CD14-positive monocyte (primary cell): ENCODE measurements around the gene ZNF888. TPM values are rescaled to one million over a fixed set of nuclear protein-coding genes. Genes with fewer than 3 reads are reported as not detected.
A peak's percentile ranks its signal among the peaks of the same experiment; 100 is the strongest.
"Not testable (repeated sequence)": the region's sequence is repeated elsewhere in the genome, so short reads cannot be mapped to it uniquely, and the experiment has no call there.

Experiments used
- DNase-seq, 3 donors: peaks; one replicate each; pipeline ENCODE4 v3.0.0-alpha.2; 2011 to 2022
- H2AFZ ChIP-seq: 2 replicates; pipeline ENCODE4 v1.6.0; 2012; ENCODE audit warnings: mild to moderate bottlenecking, low read depth, low read length, inconsistent platforms; ENCODE audit not compliant: insufficient read depth, poor library complexity, severe bottlenecking
- H3K27ac ChIP-seq, 2 donors: 1 replicate in 1 of 2; 2 replicates in 1 of 2; pipeline ENCODE4 v1.5.1; 2012 to 2013; ENCODE audit warnings: low read length in 2 of 2, control low read depth in 1 of 2, inconsistent platforms in 1 of 2, low read depth in 1 of 2, mild to moderate bottlenecking in 1 of 2
- H3K27me3 ChIP-seq, 2 donors: one replicate each; pipeline versions ENCODE4 v1.6.0 to v1.6.1; 2011 to 2013; ENCODE audit warnings: low read length in 2 of 2; ENCODE audit not compliant: control insufficient read depth in 2 of 2, insufficient read depth in 2 of 2
- H3K36me3 ChIP-seq, 2 donors: replicated peaks in 1 of 2; 1 replicate in 1 of 2; 2 replicates in 1 of 2; pipeline versions ENCODE4 v1.5.1 to v1.6.1; 2012 to 2013; ENCODE audit warnings: low read length in 2 of 2, control low read depth in 1 of 2, inconsistent platforms in 1 of 2, mild to moderate bottlenecking in 1 of 2; ENCODE audit not compliant: insufficient read depth in 2 of 2, control insufficient read depth in 1 of 2
- H3K4me1 ChIP-seq, 2 donors: 1 replicate in 1 of 2; 2 replicates in 1 of 2; pipeline versions ENCODE4 v1.5.1 to v1.6.1; 2012 to 2013; ENCODE audit warnings: low read length in 2 of 2, control low read depth in 1 of 2, inconsistent platforms in 1 of 2, mild to moderate bottlenecking in 1 of 2, moderate library complexity in 1 of 2; ENCODE audit not compliant: insufficient read depth in 2 of 2, control insufficient read depth in 1 of 2
- H3K4me2 ChIP-seq: replicated peaks from 2 replicates; pipeline ENCODE3; 2012; ENCODE audit warnings: low read length, moderate library complexity, mild to moderate bottlenecking; ENCODE audit not compliant: poor library complexity, severe bottlenecking; ENCODE audit errors: extremely low read depth
- H3K4me3 ChIP-seq, 3 experiments: fragments of 200-600 bp in 1 of 3; sonication (generic) in 1 of 3; replicated peaks in 1 of 3; 1 replicate in 2 of 3; 2 replicates in 1 of 3; pipeline ENCODE4 v1.5.1; 2011 to 2013; ENCODE audit warnings: low read length in 3 of 3, mild to moderate bottlenecking in 3 of 3, control low read depth in 2 of 3, low read depth in 2 of 3, inconsistent platforms in 1 of 3, moderate library complexity in 1 of 3
- H3K79me2 ChIP-seq: 2 replicates; pipeline ENCODE4 v1.6.0; 2012; ENCODE audit warnings: mild to moderate bottlenecking, control low read depth, inconsistent platforms, low read length, moderate library complexity; ENCODE audit not compliant: insufficient read depth
- H3K9ac ChIP-seq: 2 replicates; pipeline ENCODE4 v1.6.0; 2017; ENCODE audit warnings: low read length, mild to moderate bottlenecking; ENCODE audit not compliant: insufficient read depth, poor library complexity, severe bottlenecking
- H3K9me3 ChIP-seq, 2 donors: replicated peaks in 1 of 2; 1 replicate in 1 of 2; 2 replicates in 1 of 2; pipeline versions ENCODE4 v1.5.1 to v1.6.1; 2012 to 2013; ENCODE audit warnings: low read length in 2 of 2, control low read depth in 1 of 2; ENCODE audit not compliant: control insufficient read depth in 1 of 2, insufficient read depth in 1 of 2
- H4K20me1 ChIP-seq: 2 replicates; pipeline ENCODE4 v1.6.0; 2012; ENCODE audit warnings: mild to moderate bottlenecking, low read length, control low read depth, moderate library complexity; ENCODE audit not compliant: insufficient read depth
- H3K27ac Mint-ChIP-seq, 7 donors: one replicate each; pipeline ENCODE4 v1.8.0; 2020; ENCODE audit warnings: mild to moderate bottlenecking in 7 of 7, mixed read lengths in 7 of 7, moderate library complexity in 6 of 7, inconsistent platforms in 2 of 7
- H3K27me3 Mint-ChIP-seq, 3 donors: one replicate each; pipeline ENCODE4 v1.8.0; 2021 to 2022; ENCODE audit warnings: low read depth in 3 of 3, mild to moderate bottlenecking in 3 of 3, mixed read lengths in 3 of 3, moderate library complexity in 3 of 3, inconsistent platforms in 1 of 3
- H3K36me3 Mint-ChIP-seq, 2 donors: one replicate each; pipeline ENCODE4 v1.8.0; 2020; ENCODE audit warnings: mixed read lengths in 2 of 2, inconsistent platforms in 1 of 2, mild to moderate bottlenecking in 1 of 2
- H3K4me1 Mint-ChIP-seq: one replicate; pipeline ENCODE4 v1.8.0; 2020; ENCODE audit warnings: mild to moderate bottlenecking, mixed read lengths
- H3K4me3 Mint-ChIP-seq, 2 donors: one replicate each; pipeline ENCODE4 v1.8.0; 2020; ENCODE audit warnings: mild to moderate bottlenecking in 2 of 2, mixed read lengths in 2 of 2, moderate library complexity in 1 of 2
- H3K9me3 Mint-ChIP-seq, 7 donors: one replicate each; pipeline ENCODE4 v1.8.0; 2020 to 2022; ENCODE audit warnings: mixed read lengths in 7 of 7, mild to moderate bottlenecking in 6 of 7, moderate library complexity in 6 of 7, inconsistent platforms in 2 of 7
- WGBS: methylation state at CpG from one replicate; pipeline ENCODE4 v1.1.5; 2013; ENCODE audit warnings: missing lambda C conversion rate; ENCODE audit not compliant: insufficient coverage; 5-methylcytosine and 5-hydroxymethylcytosine counted together
- intact Hi-C, 2 donors: fragments of 100-400 bp; cut with micrococcal nuclease; formaldehyde crosslinking; loops; one replicate each; pipeline versions ENCODE4 v1.15.0 to v1.15.1; 2023
- polyA plus RNA-seq, 3 donors: library from polyadenylated mRNA; depleted of rRNA in 1 of 3; unstranded in 2 of 3; stranded (reverse) in 1 of 3; fragments of 300-500 nt in 2 of 3; fragments of >200 nt in 1 of 3; fragmentation: Illumina TruSeq in 2 of 3; gene quantifications; 1 replicate in 2 of 3; 2 replicates in 1 of 3; pipeline ENCODE4 v1.2.3, GENCODE V29; 2012 to 2021
- small RNA-seq: library from RNA; depleted of rRNA; stranded (forward); fragments of <200 nt; gene quantifications from one replicate; pipeline ENCODE3, GENCODE V24; 2012; ENCODE audit warnings: low read depth; ENCODE audit not compliant: insufficient read length

Gene ZNF888
- polyA plus RNA-seq, 3 donors = 0.71 to 1.7 (median 1.4) TPM

DNA sequence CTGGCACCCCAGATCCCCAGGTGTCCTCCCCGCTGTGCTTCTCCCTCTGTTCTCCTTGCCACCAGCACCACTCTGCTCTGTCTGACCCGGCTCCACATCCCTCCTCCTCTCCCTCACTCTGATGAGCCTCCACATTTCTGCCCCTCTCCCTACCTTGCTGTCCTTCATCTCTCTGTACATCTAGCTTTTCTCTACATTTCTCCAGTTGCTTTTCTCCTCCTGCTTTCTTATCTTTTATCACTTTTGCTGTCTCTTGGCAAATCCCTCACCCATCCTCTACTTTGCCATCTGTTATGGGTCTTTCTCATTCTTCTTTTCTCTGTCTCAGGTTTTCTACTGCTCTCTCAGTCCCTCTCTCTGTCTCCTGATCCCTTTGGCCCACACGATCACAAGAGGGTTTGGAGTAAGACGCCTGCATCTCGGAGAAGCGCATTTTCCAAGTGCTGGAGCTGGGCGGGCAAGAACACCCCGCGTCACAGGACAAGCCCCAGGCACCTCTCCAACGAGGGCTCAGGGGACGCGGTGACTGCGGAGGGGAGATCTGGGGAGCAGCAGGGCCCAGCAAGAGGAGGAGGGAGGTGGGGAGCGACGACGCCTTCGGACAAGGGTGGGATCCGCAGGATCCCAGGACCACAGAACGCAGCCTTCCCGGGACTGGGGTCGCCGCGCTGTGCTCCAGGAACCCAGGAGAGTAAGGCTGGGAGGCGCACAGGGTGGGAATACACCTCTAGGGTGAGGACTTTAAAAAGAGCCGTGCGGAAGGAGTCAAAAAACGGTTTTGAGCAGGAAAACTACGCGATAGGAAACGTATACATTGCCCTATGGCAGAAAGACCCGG is 66.5 kb downstream of the ZNF888 start:
- H3K27me3 Mint-ChIP-seq = not testable (repeated sequence)

More for the DNA sequence above, 66.5 kb downstream of the ZNF888 start:
- not testable (repeated sequence) for H3K79me2 ChIP-seq, H3K4me1 ChIP-seq, H4K20me1 ChIP-seq, H3K27me3 ChIP-seq, DNase-seq
- peaks cover 21% of the 10 kb centered on the region for H3K4me1 Mint-ChIP-seq
- H3K27ac ChIP-seq = peak overlapping the region; percentile 38 to 81
- H3K4me2 ChIP-seq = peak overlapping the region; percentile 96
- intact Hi-C loops = loop anchor here in 1 of 2 donors (5.0 kb wide), 1 partner anchor 34 kb away; the partner anchor contains the start of gene ZNF28
- H3K9me3 ChIP-seq = peaks cover 33 to 41% of the 10 kb centered on the region in 2 donors
- peaks cover 22 to 65% (median 49%) of the 10 kb centered on the region in 7 donors for H3K9me3 Mint-ChIP-seq
- H2AFZ ChIP-seq = peak overlapping the region; percentile 89
- peak overlapping the region; percentile 75 for H3K9ac ChIP-seq
- 0% methylated on average over 11 of the region's 31 CpGs for WGBS
- H3K4me3 Mint-ChIP-seq = peak overlapping the region; percentile 93 to 96
- H3K36me3 Mint-ChIP-seq = peaks cover 20 to 41% of the 10 kb centered on the region in 2 donors
- peaks cover 20 to 28% of the 10 kb centered on the region in 2 donors for H3K36me3 ChIP-seq
- peak overlapping the region; percentile 87 to 96 (median 92) for H3K27ac Mint-ChIP-seq
- H3K4me3 ChIP-seq = peak overlapping the region; percentile 80 to 87 (median 83)

Small RNA genes lying within 50 kb of the gene (small RNA-seq; reads per million reads assigned to genes)
- 0.94 reads per million for gene ZNF320

Other genes starting within 250 kb of the ZNF888 start
- gene ZNF611, start 188.4 kb downstream of the ZNF888 start, polyA plus RNA-seq = 10 to 100 TPM in 2 of 3 donors, 1 to 10 TPM in 1; 5.5 to 20.2 (median 12.0) TPM
- gene ZNF600, start 136.6 kb downstream of the ZNF888 start, polyA plus RNA-seq = 1 to 10 TPM; 1.9 to 9.2 (median 2.5) TPM
- 10 to 100 TPM in 2 of 3 donors, 1 to 10 TPM in 1; 2.4 to 21.2 (median 15.0) TPM for gene ZNF28, start 101.8 kb downstream of the ZNF888 start, polyA plus RNA-seq
- 10 to 100 TPM in 2 of 3 donors, 1 to 10 TPM in 1; 6.2 to 16.1 (median 10.6) TPM for gene ZNF468, start 65.8 kb downstream of the ZNF888 start, polyA plus RNA-seq
- gene ZNF320, start 25.8 kb downstream of the ZNF888 start, polyA plus RNA-seq = 1 to 10 TPM; 1.6 to 4.4 (median 3.4) TPM
- gene ZNF816, start 39.5 kb upstream of the ZNF888 start, polyA plus RNA-seq = 1 to 10 TPM; 1.4 to 4.3 (median 2.0) TPM
- gene ERVV-1, start 90.5 kb upstream of the ZNF888 start, polyA plus RNA-seq = not detected
- not detected for gene ERVV-2, start 121.3 kb upstream of the ZNF888 start, polyA plus RNA-seq
- gene ZNF160, start 180.0 kb upstream of the ZNF888 start, polyA plus RNA-seq = 10 to 100 TPM in 1 of 3 donors, 1 to 10 TPM in 2; 6.4 to 24.5 (median 7.7) TPM
- gene ZNF415, start 209.5 kb upstream of the ZNF888 start, polyA plus RNA-seq = under 1 TPM in 2 of 3 donors, not detected in 1; 0.11 to 0.17 TPM
- 1 to 10 TPM in 2 of 3 donors, under 1 TPM in 1; 0.89 to 3.3 (median 2.0) TPM for gene ZNF347, start 235.6 kb upstream of the ZNF888 start, polyA plus RNA-seq